ENCODE results near the gene GCNT2. TPM values are rescaled to one million over a fixed set of nuclear protein-coding genes. Genes with fewer than 3 reads are reported as not detected.

GCNT2 gene
- total RNA-seq, 6 experiments from 2014 or later = 6.6 to 10.5 (median 9.3) TPM

DNA sequence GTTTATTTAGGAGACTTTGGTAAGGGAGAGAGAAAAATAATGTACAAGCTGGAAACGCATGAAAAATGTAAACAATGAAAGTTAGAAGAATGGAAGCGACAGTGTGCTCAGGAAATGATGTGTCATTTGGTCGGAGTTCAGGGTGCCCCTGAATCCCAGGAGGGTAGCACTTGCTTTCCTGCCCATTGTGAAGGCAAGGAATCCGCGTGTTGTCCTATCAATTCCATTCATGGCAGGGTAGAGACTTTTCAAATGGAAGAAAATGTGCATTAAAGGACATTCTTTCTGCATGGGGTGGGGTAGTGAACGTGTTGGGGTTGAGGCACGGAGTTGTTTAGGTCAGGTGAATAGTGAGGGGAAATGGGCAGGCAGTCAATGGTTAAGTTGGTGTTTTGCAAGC, 33.7 kb downstream of the GCNT2 start:
- TF ChIP-seq POLR2A (IDR thresholded peaks at IDR 0.05) = no peak
- TF ChIP-seq, protein P1, sequence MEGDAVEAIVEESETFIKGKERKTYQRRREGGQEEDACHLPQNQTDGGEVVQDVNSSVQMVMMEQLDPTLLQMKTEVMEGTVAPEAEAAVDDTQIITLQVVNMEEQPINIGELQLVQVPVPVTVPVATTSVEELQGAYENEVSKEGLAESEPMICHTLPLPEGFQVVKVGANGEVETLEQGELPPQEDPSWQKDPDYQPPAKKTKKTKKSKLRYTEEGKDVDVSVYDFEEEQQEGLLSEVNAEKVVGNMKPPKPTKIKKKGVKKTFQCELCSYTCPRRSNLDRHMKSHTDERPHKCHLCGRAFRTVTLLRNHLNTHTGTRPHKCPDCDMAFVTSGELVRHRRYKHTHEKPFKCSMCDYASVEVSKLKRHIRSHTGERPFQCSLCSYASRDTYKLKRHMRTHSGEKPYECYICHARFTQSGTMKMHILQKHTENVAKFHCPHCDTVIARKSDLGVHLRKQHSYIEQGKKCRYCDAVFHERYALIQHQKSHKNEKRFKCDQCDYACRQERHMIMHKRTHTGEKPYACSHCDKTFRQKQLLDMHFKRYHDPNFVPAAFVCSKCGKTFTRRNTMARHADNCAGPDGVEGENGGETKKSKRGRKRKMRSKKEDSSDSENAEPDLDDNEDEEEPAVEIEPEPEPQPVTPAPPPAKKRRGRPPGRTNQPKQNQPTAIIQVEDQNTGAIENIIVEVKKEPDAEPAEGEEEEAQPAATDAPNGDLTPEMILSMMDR (IDR thresholded peaks at IDR 0.05) = no peak
- ATAC-seq (no peak), DNase-seq (no peak)
- Histone ChIP-seq H3K27ac (no peak overlapping the region), H3K36me3 (no peaks in the 10 kb centered on the region), H3K27me3 (no peaks in the 10 kb centered on the region), H3K4me1 (peaks cover 0 to 38% (median 3%) of the 10 kb centered on the region in 4 donors), H3K9me3 (no peaks in the 10 kb centered on the region), H3K4me3 (no peak overlapping the region)
- 75% methylated on average over 7 of the region's 7 CpGs for WGBS (ENCODE audit: insufficient coverage, low coverage, low lambda C conversion rate, missing lambda C conversion rate)
- intact Hi-C loops (cut with DNase I) = no loop called here

DNA sequence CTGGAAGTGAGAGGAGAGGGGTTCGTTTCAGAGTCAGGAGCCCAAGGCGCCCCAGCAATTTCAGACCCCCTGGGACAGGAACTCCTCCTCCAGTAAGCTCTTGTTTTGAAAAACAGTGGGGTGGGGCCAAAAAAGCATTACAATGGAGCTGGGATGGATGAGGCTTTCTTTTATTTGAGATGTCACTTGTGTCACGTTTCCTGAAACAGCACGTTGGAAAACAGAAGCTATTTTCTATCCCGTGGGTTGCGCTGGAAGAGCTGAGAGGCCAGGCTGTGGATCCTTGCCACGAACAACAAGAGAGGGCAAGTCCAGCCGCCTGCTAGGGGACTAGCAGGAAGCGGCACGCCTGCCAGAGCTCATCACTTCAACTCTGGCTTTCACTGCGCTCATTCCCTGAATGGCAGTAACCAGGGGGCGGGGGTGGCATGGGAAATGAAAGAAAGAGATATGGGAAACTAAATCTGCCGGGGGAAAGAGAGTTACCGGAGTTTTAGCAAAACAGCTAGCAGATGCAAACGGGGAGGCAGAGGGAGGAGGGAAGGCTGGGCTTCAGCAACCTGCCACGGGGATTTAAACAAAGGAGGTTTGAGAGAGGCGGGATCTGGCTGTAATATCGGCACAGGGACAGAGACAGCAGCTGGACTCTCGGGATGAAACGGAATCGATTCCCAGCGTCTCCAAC, 34.6 kb downstream of the GCNT2 start:
- Histone ChIP-seq H3K9me3 (no peaks in the 10 kb centered on the region), H3K36me3 (no peaks in the 10 kb centered on the region), H3K27me3 (no peaks in the 10 kb centered on the region), H3K27ac (peak overlapping the region; percentile 17 to 44 (median 41)), H3K4me1 (peaks cover 0 to 38% (median 3%) of the 10 kb centered on the region in 4 donors), H3K4me3 (peak overlapping the region in 2 of 3 donors; percentile 5 to 31)
- TF ChIP-seq POLR2A (IDR thresholded peaks at IDR 0.05) = no peak
- TF ChIP-seq, protein P1 (IDR thresholded peaks at IDR 0.05) = no peak
- ATAC-seq (peak; percentile 86 to 94 (median 89)), DNase-seq (peak; percentile 69 to 75 (median 69))
- intact Hi-C loops (cut with DNase I) = no loop called here
- WGBS (ENCODE audit: insufficient coverage, low coverage, low lambda C conversion rate, missing lambda C conversion rate) = 20% methylated on average over 21 of the region's 22 CpGs

DNA sequence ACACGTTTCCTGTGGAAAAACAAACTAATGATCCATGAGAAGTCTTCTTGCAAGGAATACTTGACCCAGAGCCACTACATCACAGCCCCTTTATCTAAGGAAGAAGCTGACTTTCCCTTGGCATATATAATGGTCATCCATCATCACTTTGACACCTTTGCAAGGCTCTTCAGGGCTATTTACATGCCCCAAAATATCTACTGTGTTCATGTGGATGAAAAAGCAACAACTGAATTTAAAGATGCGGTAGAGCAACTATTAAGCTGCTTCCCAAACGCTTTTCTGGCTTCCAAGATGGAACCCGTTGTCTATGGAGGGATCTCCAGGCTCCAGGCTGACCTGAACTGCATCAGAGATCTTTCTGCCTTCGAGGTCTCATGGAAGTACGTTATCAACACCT, 35.4 kb downstream of the GCNT2 start:
- Histone ChIP-seq H3K9me3 (no peaks in the 10 kb centered on the region), H3K27ac (peak overlapping the region in 1 of 3 donors; percentile 44), H3K4me3 (no peak overlapping the region), H3K36me3 (no peaks in the 10 kb centered on the region), H3K4me1 (peaks cover 0 to 38% (median 3%) of the 10 kb centered on the region in 4 donors), H3K27me3 (no peaks in the 10 kb centered on the region)
- DNase-seq = no peak
- intact Hi-C loops (cut with DNase I) = no loop called here
- no peak for TF ChIP-seq POLR2A (IDR thresholded peaks at IDR 0.05)
- TF ChIP-seq, protein P1 (IDR thresholded peaks at IDR 0.05) = no peak
- ATAC-seq = no peak
- 46% methylated on average over 6 of the region's 6 CpGs for WGBS (ENCODE audit: insufficient coverage, low coverage, low lambda C conversion rate, missing lambda C conversion rate)

DNA sequence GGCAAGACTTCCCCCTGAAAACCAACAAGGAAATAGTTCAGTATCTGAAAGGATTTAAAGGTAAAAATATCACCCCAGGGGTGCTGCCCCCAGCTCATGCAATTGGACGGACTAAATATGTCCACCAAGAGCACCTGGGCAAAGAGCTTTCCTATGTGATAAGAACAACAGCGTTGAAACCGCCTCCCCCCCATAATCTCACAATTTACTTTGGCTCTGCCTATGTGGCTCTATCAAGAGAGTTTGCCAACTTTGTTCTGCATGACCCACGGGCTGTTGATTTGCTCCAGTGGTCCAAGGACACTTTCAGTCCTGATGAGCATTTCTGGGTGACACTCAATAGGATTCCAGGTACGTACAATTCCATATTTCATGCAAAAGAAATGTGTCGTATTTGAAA, 35.8 kb downstream of the GCNT2 start:
- Histone ChIP-seq H3K9me3 (no peaks in the 10 kb centered on the region), H3K4me1 (peaks cover 0 to 38% (median 3%) of the 10 kb centered on the region in 4 donors), H3K27ac (no peak overlapping the region), H3K27me3 (no peaks in the 10 kb centered on the region), H3K36me3 (no peaks in the 10 kb centered on the region), H3K4me3 (no peak overlapping the region)
- peak in 2 of 4 donors; percentile 34 to 60 for ATAC-seq
- TF ChIP-seq POLR2A (IDR thresholded peaks at IDR 0.05) = no peak
- TF ChIP-seq, protein P1 (IDR thresholded peaks at IDR 0.05) = no peak
- intact Hi-C loops (cut with DNase I) = no loop called here
- DNase-seq = no peak
- WGBS (ENCODE audit: insufficient coverage, low coverage, low lambda C conversion rate, missing lambda C conversion rate) = 57% methylated on average over 6 of the region's 6 CpGs
